Measurements from ENCODE around the gene AURKAIP1.

AURKAIP1 gene

DNA sequence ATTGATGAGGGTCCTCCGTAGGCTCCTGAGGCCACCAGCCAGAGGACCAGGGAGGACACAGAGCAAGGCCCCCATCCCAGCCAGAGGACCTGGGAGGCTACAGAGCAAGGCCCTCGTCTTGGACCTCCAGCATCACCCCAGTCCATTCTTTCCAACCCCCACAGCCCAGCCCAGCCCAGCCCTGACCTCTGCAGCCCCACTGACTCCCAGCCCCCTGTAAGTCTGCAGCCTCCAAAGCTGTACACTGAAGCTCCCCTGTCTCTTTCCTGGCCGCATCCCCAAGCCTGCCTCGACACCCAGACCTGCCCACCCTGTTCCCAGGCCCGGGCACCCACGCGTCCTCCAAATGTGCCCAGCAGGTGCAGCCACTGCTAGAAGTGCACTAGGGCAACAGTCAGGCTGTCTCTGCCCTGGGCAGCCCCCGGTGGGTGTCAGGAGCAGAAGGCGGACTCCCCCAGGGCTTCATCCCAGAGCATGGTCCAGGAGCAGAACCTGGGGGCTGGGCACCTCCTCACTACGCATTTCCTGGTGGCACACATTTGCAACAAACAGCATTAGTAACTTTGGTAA lies 27.9 kb downstream of the AURKAIP1 start:
- H3K27ac ChIP-seq: peak overlapping the region; percentile 80

DNA sequence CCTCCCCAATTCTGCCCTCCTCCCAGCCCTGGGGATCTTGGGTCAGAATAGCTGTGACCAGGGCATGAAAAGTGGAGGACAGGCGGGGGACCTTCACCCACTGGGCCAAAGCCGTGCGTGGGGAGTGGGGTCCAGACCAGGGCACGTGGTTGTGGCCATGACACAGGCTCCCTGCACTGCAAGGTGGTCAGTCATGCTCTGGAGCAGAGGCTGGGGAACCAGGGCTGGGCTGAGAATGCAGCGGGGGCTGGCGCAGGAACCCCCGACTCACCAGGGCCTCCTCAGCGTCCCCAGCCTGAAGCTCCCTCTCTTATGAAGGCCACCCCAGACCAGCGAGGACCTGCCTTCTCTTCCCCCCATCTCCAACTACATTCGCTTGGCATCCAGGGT lies 28.5 kb downstream of the AURKAIP1 start:
- Histone ChIP-seq H3K36me3 (peaks cover 21% of the 10 kb centered on the region), H3K27ac (no peak overlapping the region), H3K4me3 (ENCODE audit: low read depth, low read length) (no peak overlapping the region), H3K9me3 (ENCODE audit: severe bottlenecking) (no peaks in the 10 kb centered on the region), H3K27me3 (ENCODE audit: insufficient read depth, low read depth, severe bottlenecking) (no peaks in the 10 kb centered on the region)
- TF ChIP-seq, protein P1, sequence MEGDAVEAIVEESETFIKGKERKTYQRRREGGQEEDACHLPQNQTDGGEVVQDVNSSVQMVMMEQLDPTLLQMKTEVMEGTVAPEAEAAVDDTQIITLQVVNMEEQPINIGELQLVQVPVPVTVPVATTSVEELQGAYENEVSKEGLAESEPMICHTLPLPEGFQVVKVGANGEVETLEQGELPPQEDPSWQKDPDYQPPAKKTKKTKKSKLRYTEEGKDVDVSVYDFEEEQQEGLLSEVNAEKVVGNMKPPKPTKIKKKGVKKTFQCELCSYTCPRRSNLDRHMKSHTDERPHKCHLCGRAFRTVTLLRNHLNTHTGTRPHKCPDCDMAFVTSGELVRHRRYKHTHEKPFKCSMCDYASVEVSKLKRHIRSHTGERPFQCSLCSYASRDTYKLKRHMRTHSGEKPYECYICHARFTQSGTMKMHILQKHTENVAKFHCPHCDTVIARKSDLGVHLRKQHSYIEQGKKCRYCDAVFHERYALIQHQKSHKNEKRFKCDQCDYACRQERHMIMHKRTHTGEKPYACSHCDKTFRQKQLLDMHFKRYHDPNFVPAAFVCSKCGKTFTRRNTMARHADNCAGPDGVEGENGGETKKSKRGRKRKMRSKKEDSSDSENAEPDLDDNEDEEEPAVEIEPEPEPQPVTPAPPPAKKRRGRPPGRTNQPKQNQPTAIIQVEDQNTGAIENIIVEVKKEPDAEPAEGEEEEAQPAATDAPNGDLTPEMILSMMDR (IDR thresholded peaks at IDR 0.05; ENCODE audit: low read depth, low read length): no peak
- DNase-seq: no peak

More for the DNA sequence above, 27.9 kb downstream of the AURKAIP1 start:
- DNase-seq: no peak
- peaks cover 16% of the 10 kb centered on the region for H3K36me3 ChIP-seq
- H3K9me3 ChIP-seq (ENCODE audit: severe bottlenecking): no peaks in the 10 kb centered on the region
- no peaks in the 10 kb centered on the region for H3K27me3 ChIP-seq (ENCODE audit: insufficient read depth, low read depth, severe bottlenecking)
- TF ChIP-seq, protein P1 (IDR thresholded peaks at IDR 0.05; ENCODE audit: low read depth, low read length): no peak
- H3K4me3 ChIP-seq (ENCODE audit: low read depth, low read length): no peak overlapping the region

DNA sequence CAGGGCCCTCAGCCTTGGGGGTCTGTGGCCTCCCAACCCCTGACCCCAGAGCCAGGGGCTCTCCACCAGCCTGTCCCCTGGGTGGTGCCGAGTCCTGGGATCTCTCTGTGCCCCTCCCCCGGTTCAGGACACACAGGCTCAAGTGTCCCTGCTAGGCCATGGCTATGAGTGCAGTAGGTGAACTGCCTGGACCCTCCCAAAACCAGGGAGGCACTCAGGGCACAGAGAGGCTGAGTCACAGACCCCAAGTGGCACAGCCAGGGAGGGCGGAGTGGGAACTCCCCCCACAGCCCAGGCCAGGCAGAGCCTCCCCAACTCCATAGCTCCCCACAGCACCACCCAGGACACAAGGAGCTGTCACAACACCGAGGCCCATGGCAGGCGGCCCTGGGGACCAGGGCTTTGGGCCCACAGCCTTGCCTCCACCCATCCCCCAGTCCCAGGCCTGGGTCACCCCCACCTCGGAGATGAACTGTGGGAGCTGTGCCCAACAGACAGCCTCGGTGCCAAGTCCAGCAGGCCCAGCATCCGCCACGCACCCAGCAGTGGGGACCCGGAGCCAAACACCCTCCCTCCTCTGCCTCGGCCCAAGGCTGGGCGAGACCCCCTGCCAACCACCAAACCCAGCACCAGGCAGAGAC lies 29.0 kb downstream of the AURKAIP1 start:
- H3K4me3 ChIP-seq (ENCODE audit: low read depth, low read length): no peak overlapping the region
- H3K9me3 ChIP-seq (ENCODE audit: severe bottlenecking): no peaks in the 10 kb centered on the region
- H3K27me3 ChIP-seq (ENCODE audit: insufficient read depth, low read depth, severe bottlenecking): no peaks in the 10 kb centered on the region
- H3K36me3 ChIP-seq: peaks cover 26% of the 10 kb centered on the region
- no peak overlapping the region; the same call in 1 of the 2 replicates for H3K27ac ChIP-seq
- DNase-seq: no peak
- TF ChIP-seq, protein P1 (IDR thresholded peaks at IDR 0.05; ENCODE audit: low read depth, low read length): no peak

DNA sequence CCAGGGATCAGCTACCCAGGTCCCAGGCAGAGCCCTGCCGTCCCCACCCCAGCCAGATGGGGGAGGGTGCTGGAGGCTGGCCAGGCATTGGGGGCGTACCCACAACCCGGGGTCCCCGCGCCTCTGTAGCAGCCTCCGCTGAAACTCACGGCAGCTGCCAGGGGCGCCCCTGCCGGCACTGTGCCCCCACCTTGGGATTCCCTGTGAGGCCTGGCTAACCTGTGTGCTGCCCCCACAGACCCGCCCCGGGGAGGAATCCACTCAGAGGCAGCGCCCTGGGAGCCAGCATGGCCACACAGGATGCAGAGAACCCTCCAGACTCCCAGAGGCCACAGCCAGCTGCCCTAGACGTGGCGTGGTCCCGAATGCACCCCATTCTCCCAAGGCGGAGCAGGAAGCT lies 29.6 kb downstream of the AURKAIP1 start:
- TF ChIP-seq, protein P1 (IDR thresholded peaks at IDR 0.05; ENCODE audit: low read depth, low read length): no peak
- H3K27ac ChIP-seq: peak overlapping the region; percentile 42
- no peaks in the 10 kb centered on the region for H3K9me3 ChIP-seq (ENCODE audit: severe bottlenecking)
- H3K4me3 ChIP-seq (ENCODE audit: low read depth, low read length): no peak overlapping the region
- DNase-seq: no peak
- H3K27me3 ChIP-seq (ENCODE audit: insufficient read depth, low read depth, severe bottlenecking): no peaks in the 10 kb centered on the region
- peaks cover 29% of the 10 kb centered on the region for H3K36me3 ChIP-seq

DNA sequence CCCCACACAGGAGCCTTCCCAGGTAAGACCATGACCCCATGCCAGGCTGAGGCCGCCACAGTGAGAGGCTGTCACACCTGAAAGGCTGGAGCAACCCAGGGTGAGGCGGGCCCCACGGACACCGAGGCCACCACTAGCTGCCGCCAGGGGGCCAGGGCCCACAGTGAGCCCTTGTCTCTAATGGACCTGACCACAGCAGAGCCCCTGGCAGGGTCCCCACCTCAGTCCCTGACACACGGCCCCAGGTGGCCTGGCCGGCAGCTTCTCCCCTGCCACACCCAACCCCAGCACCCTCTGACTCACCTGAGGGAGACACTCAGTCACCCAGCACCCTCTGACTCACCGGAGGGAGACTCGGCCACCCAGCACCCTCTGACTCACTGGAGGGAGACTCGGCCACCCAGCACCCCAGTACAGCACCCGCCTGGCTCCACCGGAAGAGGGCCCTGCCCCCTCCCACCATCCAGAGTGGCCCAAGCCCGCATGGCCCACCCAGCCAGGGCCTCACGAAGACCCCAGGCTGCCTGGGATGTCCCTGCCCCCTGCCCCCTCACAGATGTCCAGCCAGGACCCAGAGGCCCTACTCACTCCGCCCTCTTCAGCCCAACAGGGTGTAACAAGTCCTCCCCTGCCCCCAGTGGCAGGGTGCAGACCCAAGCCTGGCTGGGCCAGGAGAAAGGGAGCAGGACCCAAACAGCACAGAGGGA lies 30.2 kb downstream of the AURKAIP1 start:
- no peaks in the 10 kb centered on the region for H3K9me3 ChIP-seq (ENCODE audit: severe bottlenecking)
- no peak overlapping the region for H3K4me3 ChIP-seq (ENCODE audit: low read depth, low read length)
- H3K36me3 ChIP-seq: peaks cover 34% of the 10 kb centered on the region
- TF ChIP-seq, protein P1 (IDR thresholded peaks at IDR 0.05; ENCODE audit: low read depth, low read length): peak; percentile 93
- peak; percentile 71 for DNase-seq
- H3K27me3 ChIP-seq (ENCODE audit: insufficient read depth, low read depth, severe bottlenecking): no peaks in the 10 kb centered on the region
- H3K27ac ChIP-seq: peak overlapping the region; percentile 42

Measured in WERI-Rb-1 (cell line).